GM18507 (cell line): ENCODE data around the gene TMEM63C.

ENCODE experiments used
- DNase-seq: peaks from one replicate; pipeline ENCODE4 v3.0.0; 2011; ENCODE audit warnings: low read depth; ENCODE audit not compliant: insufficient read length; ENCODE audit errors: extremely low spot score
- FAIRE-seq: peaks from 2 replicates; lab custom pipeline; 2011; peaks lifted over from hg19 to GRCh38; lab: Jason Lieb, UNC

Gene TMEM63C

GRCh38 chr14:77186911-77187648, 5.5 kb downstream of the TMEM63C start:
- DNase-seq (no peak), FAIRE-seq (no peak)

- no peak for FAIRE-seq
Observed at GRCh38 chr14:77187649-77188012, 6.0 kb downstream of the TMEM63C start.

GRCh38 chr14:77189479-77189878, 7.9 kb downstream of the TMEM63C start:
- DNase-seq, result no peak
- no peak for FAIRE-seq

More at GRCh38 chr14:77187649-77188012, 6.0 kb downstream of the TMEM63C start:
- no peak for DNase-seq

GRCh38 chr14:77190977-77191376, 9.4 kb downstream of the TMEM63C start:
- no peak for FAIRE-seq

GRCh38 chr14:77194706-77195105, 13.1 kb downstream of the TMEM63C start:
- FAIRE-seq (no peak), DNase-seq (no peak)

More at GRCh38 chr14:77190977-77191376, 9.4 kb downstream of the TMEM63C start:
- no peak for DNase-seq

DNA sequence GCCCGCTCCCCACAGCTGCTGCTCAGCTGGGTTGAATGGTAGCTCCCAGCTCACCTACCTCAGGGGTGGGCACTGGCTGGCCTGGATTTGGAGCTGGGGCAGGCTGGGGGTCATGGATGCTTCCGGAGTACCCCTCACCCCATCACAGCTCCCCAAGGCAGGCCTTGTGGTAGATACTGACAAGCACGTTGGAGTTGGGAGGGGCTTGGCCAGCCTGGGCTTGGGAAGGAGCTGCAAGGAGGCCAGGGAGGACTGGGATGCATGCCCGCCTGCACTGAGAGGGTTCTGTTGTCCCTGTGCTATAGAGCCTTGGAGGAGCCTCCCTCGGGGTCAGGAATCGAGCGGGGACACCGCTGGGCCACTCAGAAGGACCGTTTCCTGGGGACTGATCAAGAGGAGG, 14.2 kb downstream of the TMEM63C start:
- FAIRE-seq, result no peak
- DNase-seq, result no peak

DNA sequence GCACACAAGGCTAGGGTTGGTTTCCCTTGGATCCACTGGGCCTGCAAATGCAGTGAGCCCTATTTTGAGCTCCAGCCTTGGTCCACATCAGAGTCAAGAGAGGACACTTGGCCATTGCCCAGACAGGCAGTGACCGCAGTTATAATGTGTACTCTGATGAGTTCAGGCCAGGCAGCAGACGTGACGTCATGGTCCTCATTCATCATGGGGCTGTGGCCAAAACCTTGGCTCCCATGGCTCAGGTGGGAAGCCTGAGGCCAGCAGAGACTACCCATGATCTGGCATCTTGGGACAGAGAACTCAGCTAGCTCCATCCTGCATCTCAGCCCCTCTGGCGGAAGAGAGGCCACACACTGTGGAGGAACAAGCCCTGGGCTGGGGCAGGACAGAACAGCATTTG, 16.4 kb downstream of the TMEM63C start:
- DNase-seq, result no peak

GRCh38 chr14:77198561-77198960, 17.0 kb downstream of the TMEM63C start:
- DNase-seq (no peak), FAIRE-seq (no peak)

More for the DNA sequence above, 16.4 kb downstream of the TMEM63C start:
- FAIRE-seq, result no peak

DNA sequence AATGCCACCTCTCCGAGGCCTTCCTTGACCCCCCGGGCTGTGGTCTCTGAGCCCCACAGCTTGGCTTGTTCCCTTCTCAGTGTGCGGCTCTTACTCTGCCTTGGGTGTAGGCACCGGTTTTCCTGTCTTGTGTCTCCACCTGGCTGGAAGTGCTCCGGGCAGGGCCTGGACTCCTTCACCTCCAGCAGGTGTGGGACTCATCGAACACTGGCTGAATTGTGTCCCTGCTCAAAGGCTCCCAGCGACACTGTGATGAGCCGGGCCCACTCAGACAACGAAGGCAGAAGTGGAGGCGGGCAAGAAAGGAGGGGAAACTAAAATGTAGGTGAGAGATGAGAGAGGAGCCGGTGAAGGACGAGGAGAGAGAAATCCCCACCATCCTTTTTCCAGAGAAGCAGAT, 18.0 kb downstream of the TMEM63C start:
- DNase-seq (no peak), FAIRE-seq (no peak)

DNA sequence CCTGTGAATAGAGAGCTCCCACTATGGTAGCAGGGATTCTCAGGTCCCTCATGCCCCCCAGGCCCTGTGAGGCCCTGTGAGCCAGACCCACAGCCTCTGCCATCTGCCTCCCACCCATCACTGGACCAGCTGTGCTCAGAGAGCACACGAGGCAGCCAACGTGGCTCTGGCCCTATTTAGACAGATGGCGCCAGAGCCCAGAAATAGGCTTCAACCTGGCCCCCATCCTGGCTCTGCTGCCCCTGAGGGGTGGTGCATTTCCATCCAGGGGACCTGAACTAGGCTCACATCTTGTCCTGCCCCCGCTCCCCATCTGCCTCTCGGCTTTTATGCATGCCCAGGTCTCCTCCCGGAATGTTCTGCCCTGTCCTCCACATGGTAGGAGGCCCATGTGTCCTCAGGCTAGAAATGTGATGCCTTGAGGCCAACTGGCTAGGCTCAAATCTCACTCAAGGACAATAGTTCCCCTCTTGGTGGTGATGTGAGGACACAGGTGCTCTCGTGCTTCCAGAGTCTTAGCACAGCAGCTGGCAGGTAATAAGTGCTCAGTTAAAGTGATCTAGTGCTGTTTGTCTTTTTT, 18.9 kb downstream of the TMEM63C start:
- no peak for FAIRE-seq
- DNase-seq, result no peak

- DNase-seq (no peak), FAIRE-seq (no peak)
Observed at GRCh38 chr14:77201696-77202095, 20.1 kb downstream of the TMEM63C start.

DNA sequence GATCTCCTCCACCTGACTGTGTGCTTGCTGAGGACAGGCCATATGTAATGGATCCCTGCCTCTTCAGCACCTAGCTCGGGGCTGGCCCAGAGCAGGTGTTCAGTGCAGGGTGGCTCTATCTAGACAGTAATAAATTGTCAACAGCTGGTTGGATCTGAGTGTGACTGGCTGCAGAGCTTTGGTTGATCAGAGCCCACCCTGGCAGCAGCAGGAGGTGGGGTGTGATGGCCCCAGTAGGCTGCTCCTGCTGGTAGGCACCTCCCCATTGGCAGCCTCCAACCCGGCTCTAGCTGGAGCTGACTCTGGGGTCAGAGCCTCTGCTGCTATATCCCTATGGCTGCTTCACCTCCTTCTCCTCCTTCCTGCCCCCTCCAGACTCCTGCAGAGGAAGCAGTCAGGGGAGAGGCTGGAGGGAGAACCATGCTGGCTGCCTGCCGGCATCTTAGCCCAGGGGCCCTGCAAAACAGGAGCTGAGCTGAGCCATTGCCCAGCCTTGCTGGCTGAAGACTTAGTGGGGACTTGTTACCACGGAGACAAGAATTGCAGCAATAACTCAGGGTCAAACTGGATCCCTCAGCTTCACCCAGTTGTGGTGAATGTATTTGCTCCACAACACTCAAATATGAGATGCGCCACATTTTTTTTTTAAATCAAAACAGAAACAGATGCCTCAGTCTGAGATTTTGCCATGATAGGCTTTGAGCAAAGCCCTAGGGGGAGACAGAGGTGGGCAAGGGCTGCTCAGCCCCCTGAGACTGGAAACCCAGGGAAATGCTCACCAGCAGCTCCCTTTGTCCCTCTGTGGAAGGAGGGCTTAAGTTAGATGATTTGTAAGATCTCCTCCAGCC, 22.2 kb downstream of the TMEM63C start:
- FAIRE-seq, result no peak
- DNase-seq, result no peak

GRCh38 chr14:77204459-77204771, 22.8 kb downstream of the TMEM63C start:
- FAIRE-seq (no peak), DNase-seq (no peak)

DNA sequence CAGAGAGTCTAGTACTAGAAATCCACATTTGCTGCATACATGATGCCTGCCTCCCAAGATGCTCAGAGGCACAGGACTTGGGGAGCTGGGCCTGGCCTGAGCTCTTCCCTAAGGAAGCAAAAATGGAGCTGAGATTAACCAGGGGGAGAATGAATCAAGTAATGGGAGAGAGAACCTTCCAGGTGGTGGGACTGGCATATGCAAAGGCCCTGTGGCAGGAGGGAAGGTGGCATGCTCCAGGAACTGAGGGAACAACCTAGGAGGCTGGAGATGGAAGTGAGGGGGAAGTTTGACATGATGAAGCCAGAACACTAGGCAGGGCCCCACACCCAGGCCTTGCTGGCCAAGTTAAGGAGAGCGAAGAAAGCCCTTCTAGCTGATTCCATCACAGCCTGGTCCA, 23.3 kb downstream of the TMEM63C start:
- DNase-seq (no peak), FAIRE-seq (no peak)

- DNase-seq (no peak), FAIRE-seq (no peak)
Observed at GRCh38 chr14:77205566-77205965, 24.0 kb downstream of the TMEM63C start.

DNA sequence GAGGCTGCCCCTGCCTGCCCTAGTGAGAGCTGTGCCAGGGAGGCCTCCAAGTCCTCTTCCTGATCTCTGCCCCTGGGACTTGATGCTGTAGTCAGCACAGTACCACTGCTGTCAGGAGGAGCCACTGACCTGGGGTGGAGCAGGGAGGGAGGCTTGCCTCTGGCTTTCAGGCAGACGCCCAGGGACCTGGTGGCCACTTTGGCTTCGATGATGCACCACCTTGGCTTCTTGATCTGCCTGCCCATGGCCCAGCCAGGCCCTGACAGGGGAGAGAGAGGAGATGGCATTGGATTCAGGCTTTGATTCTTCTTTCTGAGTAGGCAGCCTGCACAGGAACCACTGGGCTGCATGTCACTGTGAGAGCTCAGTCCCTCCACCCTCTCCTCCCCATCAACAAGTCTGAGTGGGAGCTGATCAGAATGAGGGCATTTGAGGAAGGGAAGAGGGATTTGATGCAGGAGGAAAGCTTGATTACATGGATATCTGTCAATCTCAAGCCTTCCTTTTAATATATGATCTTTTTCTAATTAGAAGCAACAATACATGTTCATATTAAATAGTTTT, 24.7 kb downstream of the TMEM63C start:
- DNase-seq, result no peak
- FAIRE-seq, result no peak

GRCh38 chr14:77206877-77207389, 25.3 kb downstream of the TMEM63C start:
- FAIRE-seq, result no peak
- no peak for DNase-seq

GRCh38 chr14:77208291-77208978, 26.8 kb downstream of the TMEM63C start:
- DNase-seq (peak; percentile 30), FAIRE-seq (no peak)

GRCh38 chr14:77208979-77209318, 27.4 kb downstream of the TMEM63C start:
- no peak for DNase-seq
- FAIRE-seq, result no peak
